HAP-1 (cell line): ENCODE measurements around the gene RFNG.

Experiments used
- DNase-seq, 2 experiments: peaks; one replicate each; pipeline ENCODE4 v3.0.0-alpha.2; 2016 to 2020; ENCODE audit warnings: low spot score in 2 of 2
- H3K27me3 ChIP-seq: fragments of 250-450 bp; sonication (Bioruptor Pico); 2 replicates; pipeline ENCODE4 v1.5.1; 2020; ENCODE audit warnings: low read depth, mild to moderate bottlenecking, moderate library complexity
- H3K36me3 ChIP-seq: fragments of 250-450 bp; sonication (Bioruptor Pico); replicated peaks from 2 replicates; pipeline ENCODE4 v1.5.1; 2020; ENCODE audit warnings: mild to moderate bottlenecking
- H3K4me1 ChIP-seq: fragments of 250-450 bp; sonication (Bioruptor Pico); 2 replicates; pipeline ENCODE4 v1.5.1; 2020; ENCODE audit warnings: mild to moderate bottlenecking
- H3K4me3 ChIP-seq: fragments of 250-450 bp; sonication (Bioruptor Pico); 2 replicates; pipeline ENCODE4 v1.5.1; 2020; ENCODE audit warnings: mild to moderate bottlenecking, moderate library complexity
- H3K9me3 ChIP-seq: fragments of 250-450 bp; sonication (Bioruptor Pico); 2 replicates; pipeline ENCODE4 v1.5.1; 2020; ENCODE audit warnings: mild to moderate bottlenecking, moderate library complexity
- in situ Hi-C: fragments of 300-500 bp; cut with MboI; formaldehyde crosslinking; loops from 3 replicates; pipeline ENCODE4 v1.14.3; 2020; ENCODE audit warnings: low sequenced_read_pairs, inconsistent platforms, mixed read lengths

RFNG gene

GRCh38 chr17:82021107-82021899 is 30.3 kb downstream of the RFNG start:
- Histone ChIP-seq H3K9me3 (no peaks in the 10 kb centered on the region), H3K4me3 (peak overlapping the region; percentile 99), H3K4me1 (peaks cover 11% of the 10 kb centered on the region), H3K36me3 (peaks cover 17% of the 10 kb centered on the region), H3K27me3 (no peaks in the 10 kb centered on the region)
- DNase-seq, result peak in 1 of 2 experiments; percentile 72
- in situ Hi-C loops, result loop anchor here (5.0 kb wide), 1 partner anchor 94 kb away; the partner anchor contains the start of gene MAFG

- peaks cover 17% of the 10 kb centered on the region for H3K36me3 ChIP-seq
- no peak overlapping the region; the same call in 1 of the 2 replicates for H3K4me3 ChIP-seq
- in situ Hi-C loops, result loop anchor here (5.0 kb wide), 1 partner anchor 93 kb away; the partner anchor contains the start of gene MAFG
- peaks cover 11% of the 10 kb centered on the region for H3K4me1 ChIP-seq
- no peaks in the 10 kb centered on the region for H3K9me3 ChIP-seq
- no peak for DNase-seq
- no peaks in the 10 kb centered on the region for H3K27me3 ChIP-seq
These were observed 31.0 kb downstream of the RFNG start for GRCh38 chr17:82020572-82021106.

- DNase-seq, result peak; percentile 23 to 89
- Histone ChIP-seq H3K9me3 (no peaks in the 10 kb centered on the region), H3K4me3 (no peak overlapping the region), H3K36me3 (peaks cover 16% of the 10 kb centered on the region), H3K27me3 (no peaks in the 10 kb centered on the region), H3K4me1 (peaks cover 11% of the 10 kb centered on the region)
- in situ Hi-C loops, result loop anchor here (5.0 kb wide), 1 partner anchor 93 kb away; the partner anchor contains the start of gene MAFG
These were observed 31.7 kb downstream of the RFNG start for GRCh38 chr17:82019690-82020571.

GRCh38 chr17:82018989-82019689 is 32.5 kb downstream of the RFNG start:
- DNase-seq, result no peak
- Histone ChIP-seq H3K27me3 (no peaks in the 10 kb centered on the region), H3K36me3 (peaks cover 11% of the 10 kb centered on the region), H3K4me3 (no peak overlapping the region), H3K4me1 (peaks cover 11% of the 10 kb centered on the region), H3K9me3 (no peaks in the 10 kb centered on the region)
- in situ Hi-C loops, result no loop called here

- no peak for DNase-seq
- H3K4me1 ChIP-seq, result peaks cover 11% of the 10 kb centered on the region
- H3K27me3 ChIP-seq, result no peaks in the 10 kb centered on the region
- in situ Hi-C loops, result no loop called here
- no peaks in the 10 kb centered on the region for H3K9me3 ChIP-seq
- no peak overlapping the region for H3K4me3 ChIP-seq
- H3K36me3 ChIP-seq, result peaks cover 11% of the 10 kb centered on the region
These were observed 33.2 kb downstream of the RFNG start for GRCh38 chr17:82018152-82018988.

- H3K4me3 ChIP-seq, result no peak overlapping the region
- DNase-seq, result no peak
- H3K36me3 ChIP-seq, result peaks cover 11% of the 10 kb centered on the region
- no peaks in the 10 kb centered on the region for H3K27me3 ChIP-seq
- H3K9me3 ChIP-seq, result no peaks in the 10 kb centered on the region
- in situ Hi-C loops, result no loop called here
- peaks cover 11% of the 10 kb centered on the region for H3K4me1 ChIP-seq
These were observed 33.9 kb downstream of the RFNG start for GRCh38 chr17:82017612-82018151.

GRCh38 chr17:82016875-82017459 is 34.6 kb downstream of the RFNG start:
- in situ Hi-C loops, result no loop called here
- H3K36me3 ChIP-seq, result peaks cover 8% of the 10 kb centered on the region

GRCh38 chr17:82016061-82016874 is 35.3 kb downstream of the RFNG start:
- H3K9me3 ChIP-seq, result no peaks in the 10 kb centered on the region
- H3K4me3 ChIP-seq, result no peak overlapping the region
- H3K4me1 ChIP-seq, result peaks cover 4% of the 10 kb centered on the region
- no peak for DNase-seq
- peaks cover 8% of the 10 kb centered on the region for H3K36me3 ChIP-seq
- in situ Hi-C loops, result no loop called here
- no peaks in the 10 kb centered on the region for H3K27me3 ChIP-seq

More at GRCh38 chr17:82016875-82017459, 34.6 kb downstream of the RFNG start:
- H3K4me1 ChIP-seq, result peaks cover 11% of the 10 kb centered on the region
- no peaks in the 10 kb centered on the region for H3K27me3 ChIP-seq
- no peaks in the 10 kb centered on the region for H3K9me3 ChIP-seq
- H3K4me3 ChIP-seq, result no peak overlapping the region
- no peak for DNase-seq

- H3K36me3 ChIP-seq, result peaks cover 8% of the 10 kb centered on the region
- no peaks in the 10 kb centered on the region for H3K4me1 ChIP-seq
- no peaks in the 10 kb centered on the region for H3K27me3 ChIP-seq
- no peak for DNase-seq
- no peak overlapping the region for H3K4me3 ChIP-seq
- in situ Hi-C loops, result no loop called here
- H3K9me3 ChIP-seq, result no peaks in the 10 kb centered on the region
These were observed 36.2 kb downstream of the RFNG start for GRCh38 chr17:82015311-82015971.

GRCh38 chr17:82014971-82015310 is 36.7 kb downstream of the RFNG start:
- Histone ChIP-seq H3K36me3 (peaks cover 8% of the 10 kb centered on the region), H3K9me3 (no peaks in the 10 kb centered on the region), H3K4me3 (no peak overlapping the region), H3K27me3 (no peaks in the 10 kb centered on the region), H3K4me1 (no peaks in the 10 kb centered on the region)
- in situ Hi-C loops, result no loop called here
- no peak for DNase-seq

GRCh38 chr17:82014432-82014831 is 37.2 kb downstream of the RFNG start:
- DNase-seq, result no peak
- Histone ChIP-seq H3K36me3 (peaks cover 8% of the 10 kb centered on the region), H3K4me1 (no peaks in the 10 kb centered on the region), H3K27me3 (no peaks in the 10 kb centered on the region), H3K4me3 (no peak overlapping the region), H3K9me3 (no peaks in the 10 kb centered on the region)
- in situ Hi-C loops, result no loop called here
